Esophagus squamous epithelium (tissue), 4 donors: ENCODE results near the gene CCZ1B.
"Not testable (repeated sequence)": the region's sequence is repeated elsewhere in the genome, so short reads cannot be mapped to it uniquely, and the experiment has no call there.

Experiments
- CTCF ChIP-seq, 6 experiments: fragments of 450-650 bp in 4 of 6; fragments of 200-600 bp in 2 of 6; sonication (generic) in 2 of 6; IDR thresholded peaks; one replicate each; pipeline ENCODE4 v1.5.1; 2016 to 2019; ENCODE audit warnings: antibody characterized with exemption in 6 of 6, mild to moderate bottlenecking in 4 of 6, moderate library complexity in 4 of 6
- POLR2A ChIP-seq, 4 donors: fragments of 450-650 bp; IDR thresholded peaks; one replicate each; pipeline ENCODE4 v1.6.1; 2017; ENCODE audit warnings: antibody characterized with exemption in 4 of 4, mild to moderate bottlenecking in 4 of 4, moderate library complexity in 3 of 4

GRCh38 chr7:6792113-6792872 lies 33.8 kb downstream of the CCZ1B start:
- not testable (repeated sequence) for TF ChIP-seq CTCF, POLR2A (IDR thresholded peaks at IDR 0.05)
